HepG2 (cell line): ENCODE results near the gene DCST2. TPM values are rescaled to one million over a fixed set of nuclear protein-coding genes. Genes with fewer than 3 reads are reported as not detected.

Source experiments
- ARNT ChIP-seq: fragments of 450-650 bp; IDR thresholded peaks from 2 replicates; pipeline ENCODE4 v1.6.1; 2017
- FOSL2 ChIP-seq: sonication (generic); formaldehyde crosslinking; IDR thresholded peaks from 2 replicates; pipeline ENCODE4 v1.4.0; 2020; ENCODE audit warnings: missing genetic modification reagents
- HNRNPUL1 ChIP-seq: fragments of 200-400 bp; formaldehyde crosslinking; IDR thresholded peaks from 2 replicates; pipeline ENCODE4 v1.6.1; 2017; ENCODE audit warnings: low read depth, mild to moderate bottlenecking, low read length, moderate library complexity
- HOXA7 ChIP-seq: sonication (generic); formaldehyde crosslinking; IDR thresholded peaks from 2 replicates; pipeline ENCODE4 v1.8.1; 2022; ENCODE audit warnings: mild to moderate bottlenecking, missing genetic modification reagents, moderate library complexity
- HOXA9 ChIP-seq: sonication (generic); formaldehyde crosslinking; IDR thresholded peaks from 2 replicates; pipeline ENCODE4 v1.8.1; 2022; ENCODE audit warnings: missing genetic modification reagents, mild to moderate bottlenecking, moderate library complexity, borderline replicate concordance
- MIER3 ChIP-seq: IDR thresholded peaks from 2 replicates; pipeline ENCODE4 v1.6.1; 2016; ENCODE audit warnings: missing compliant biosample characterization, borderline replicate concordance
- NFIC ChIP-seq: IDR thresholded peaks from 2 replicates; pipeline ENCODE4 v1.6.1; 2012; ENCODE audit warnings: mild to moderate bottlenecking, low read length, inconsistent platforms
- NR2F1 ChIP-seq, 2 experiments: fragments of 450-650 bp in 1 of 2; formaldehyde crosslinking in 1 of 2; IDR thresholded peaks; 2 replicates each; pipeline versions ENCODE4 v1.5.0 to v1.6.1; 2016 to 2020; ENCODE audit warnings: mild to moderate bottlenecking in 1 of 2, missing compliant biosample characterization in 1 of 2, missing genetic modification reagents in 1 of 2, moderate library complexity in 1 of 2
- NR3C1 ChIP-seq: sonication (generic); formaldehyde crosslinking; IDR thresholded peaks from 2 replicates; pipeline ENCODE4 v1.4.0; 2020; ENCODE audit warnings: missing genetic modification reagents
- RARG ChIP-seq: sonication (generic); formaldehyde crosslinking; IDR thresholded peaks from 2 replicates; pipeline ENCODE4 v1.4.0; 2020; ENCODE audit warnings: low read depth, mild to moderate bottlenecking, missing genetic modification reagents
- RELA ChIP-seq: sonication (generic); formaldehyde crosslinking; IDR thresholded peaks from 2 replicates; pipeline ENCODE4 v1.4.0; 2020; ENCODE audit warnings: missing genetic modification reagents
- TBX2 ChIP-seq: sonication (generic); formaldehyde crosslinking; IDR thresholded peaks from 2 replicates; pipeline ENCODE4 v1.5.0; 2020; ENCODE audit warnings: missing genetic modification reagents, mild to moderate bottlenecking, borderline replicate concordance
- YY1 ChIP-seq: IDR thresholded peaks from 2 replicates; pipeline ENCODE4 v1.6.1; 2011; ENCODE audit warnings: low read length, low read depth, moderate library complexity, mild to moderate bottlenecking; ENCODE audit not compliant: insufficient read depth, insufficient replicate concordance
- ZFP36L2 ChIP-seq: sonication (generic); formaldehyde crosslinking; IDR thresholded peaks from 2 replicates; pipeline ENCODE4 v1.4.0; 2020; ENCODE audit warnings: missing genetic modification reagents
- ZMYM3 ChIP-seq: sonication (generic); formaldehyde crosslinking; IDR thresholded peaks from 2 replicates; pipeline ENCODE4 v1.5.1; 2020; ENCODE audit warnings: mild to moderate bottlenecking, missing genetic modification reagents
- ZNF333 ChIP-seq: sonication (generic); formaldehyde crosslinking; IDR thresholded peaks from 2 replicates; pipeline ENCODE4 v1.4.0; 2020; ENCODE audit warnings: mild to moderate bottlenecking, missing genetic modification reagents, borderline replicate concordance
- ZNF354B ChIP-seq: sonication (generic); formaldehyde crosslinking; IDR thresholded peaks from 2 replicates; pipeline ENCODE4 v1.8.0; 2022; ENCODE audit warnings: mild to moderate bottlenecking, missing genetic modification reagents
- ZNF430 ChIP-seq: sonication (generic); formaldehyde crosslinking; IDR thresholded peaks from 2 replicates; pipeline ENCODE4 v1.9.0; 2021; ENCODE audit warnings: mild to moderate bottlenecking, missing genetic modification reagents
- ZNF629 ChIP-seq: sonication (generic); formaldehyde crosslinking; conservative IDR thresholded peaks from 2 replicates; pipeline ENCODE4 v1.5.0; 2020; ENCODE audit warnings: missing genetic modification reagents
- ZNF660 ChIP-seq: sonication (generic); formaldehyde crosslinking; IDR thresholded peaks from 2 replicates; pipeline ENCODE4 v1.5.1; 2020; ENCODE audit warnings: mild to moderate bottlenecking, low read depth, missing genetic modification reagents, borderline replicate concordance
- ZNF790 ChIP-seq: sonication (generic); formaldehyde crosslinking; IDR thresholded peaks from 2 replicates; pipeline ENCODE4 v1.8.0; 2022; ENCODE audit warnings: missing genetic modification reagents, mild to moderate bottlenecking, borderline replicate concordance
- polyA plus RNA-seq, 8 experiments: library from polyadenylated mRNA; depleted of rRNA in 3 of 8; stranded (reverse) in 7 of 8; unstranded in 1 of 8; fragments of >200 nt; fragmentation: Illumina TruSeq in 4 of 8; extraction: Trizol in 4 of 8; gene quantifications; 2 replicates each; pipeline versions ENCODE4 v1.2.1 to v1.2.3, GENCODE V29; 2011 to 2016; ENCODE audit warnings: low read depth in 4 of 8, missing spikeins in 1 of 8, mixed read lengths in 1 of 8; ENCODE audit not compliant: insufficient read depth in 1 of 8
- total RNA-seq, 5 experiments: library from RNA; depleted of rRNA; stranded (reverse); fragments of >200 nt; fragmentation: Illumina TruSeq; extraction: Trizol; gene quantifications; 2 replicates each; pipeline ENCODE4 v1.2.3, GENCODE V29; 2016; ENCODE audit warnings: low read depth in 1 of 5
- TF ChIP-seq, protein P1 (sequence below): sonication (generic); formaldehyde crosslinking; IDR thresholded peaks from 2 replicates; pipeline ENCODE4 v1.5.0; 2020; ENCODE audit warnings: missing genetic modification reagents
- TF ChIP-seq, protein P2 (sequence below): sonication (generic); formaldehyde crosslinking; IDR thresholded peaks from 2 replicates; pipeline ENCODE4 v1.4.0; 2020; ENCODE audit warnings: missing genetic modification reagents
- TF ChIP-seq, protein P3 (sequence below): IDR thresholded peaks from 2 replicates; pipeline ENCODE4 v1.6.1; 2016; ENCODE audit warnings: mild to moderate bottlenecking, missing biosample characterization, missing genetic modification reagents
- TF ChIP-seq, protein P4 (sequence below): sonication (generic); formaldehyde crosslinking; IDR thresholded peaks from 2 replicates; pipeline ENCODE4 v1.4.0; 2020; ENCODE audit warnings: missing genetic modification reagents

DCST2 gene
- total and polyA plus RNA-seq, 2 of the 13 experiments (the other 11 are each of a cell fraction or from before 2014, with no cell fraction given) = 0.74 TPM; not detected in 1

- TF ChIP-seq, protein P1, sequence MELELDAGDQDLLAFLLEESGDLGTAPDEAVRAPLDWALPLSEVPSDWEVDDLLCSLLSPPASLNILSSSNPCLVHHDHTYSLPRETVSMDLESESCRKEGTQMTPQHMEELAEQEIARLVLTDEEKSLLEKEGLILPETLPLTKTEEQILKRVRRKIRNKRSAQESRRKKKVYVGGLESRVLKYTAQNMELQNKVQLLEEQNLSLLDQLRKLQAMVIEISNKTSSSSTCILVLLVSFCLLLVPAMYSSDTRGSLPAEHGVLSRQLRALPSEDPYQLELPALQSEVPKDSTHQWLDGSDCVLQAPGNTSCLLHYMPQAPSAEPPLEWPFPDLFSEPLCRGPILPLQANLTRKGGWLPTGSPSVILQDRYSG (CRISPR knock-in tag) = no peak
- TF ChIP-seq, protein P2, sequence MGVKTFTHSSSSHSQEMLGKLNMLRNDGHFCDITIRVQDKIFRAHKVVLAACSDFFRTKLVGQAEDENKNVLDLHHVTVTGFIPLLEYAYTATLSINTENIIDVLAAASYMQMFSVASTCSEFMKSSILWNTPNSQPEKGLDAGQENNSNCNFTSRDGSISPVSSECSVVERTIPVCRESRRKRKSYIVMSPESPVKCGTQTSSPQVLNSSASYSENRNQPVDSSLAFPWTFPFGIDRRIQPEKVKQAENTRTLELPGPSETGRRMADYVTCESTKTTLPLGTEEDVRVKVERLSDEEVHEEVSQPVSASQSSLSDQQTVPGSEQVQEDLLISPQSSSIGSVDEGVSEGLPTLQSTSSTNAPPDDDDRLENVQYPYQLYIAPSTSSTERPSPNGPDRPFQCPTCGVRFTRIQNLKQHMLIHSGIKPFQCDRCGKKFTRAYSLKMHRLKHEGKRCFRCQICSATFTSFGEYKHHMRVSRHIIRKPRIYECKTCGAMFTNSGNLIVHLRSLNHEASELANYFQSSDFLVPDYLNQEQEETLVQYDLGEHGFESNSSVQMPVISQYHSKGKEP (CRISPR knock-in tag) = peak; percentile 51; the same call in 1 of the 2 replicates
- TF ChIP-seq ZNF790 (CRISPR knock-in tag) (no peak), NR2F1 (CRISPR knock-in tag; IDR thresholded peaks at IDR 0.05) (peak; percentile 53 to 86; a peak in 3 of 4 replicates), RARG (CRISPR knock-in tag) (no peak), ZNF354B (CRISPR knock-in tag) (0 out of 2 replicates have a peak, but pooled peaks have one; percentile 53), HOXA9 (no peak), ZNF629 (no peak; the same call in 1 of the 2 replicates), ZNF333 (CRISPR knock-in tag) (no peak), MIER3 (peak; percentile 18; the same call in 1 of the 2 replicates), ZFP36L2 (CRISPR knock-in tag) (no peak), ZMYM3 (no peak), YY1 (peak; percentile 63), ZNF660 (CRISPR knock-in tag) (no peak), FOSL2 (CRISPR knock-in tag) (peak; percentile 95), NFIC (no peak), ARNT (no peak), NR3C1 (CRISPR knock-in tag) (no peak), TBX2 (CRISPR knock-in tag) (peak; percentile 91), HOXA7 (CRISPR knock-in tag) (no peak), HNRNPUL1 (0 out of 2 replicates have a peak, but pooled peaks have one; percentile 44), RELA (CRISPR knock-in tag) (no peak), ZNF430 (CRISPR knock-in tag) (peak; percentile 74)
- TF ChIP-seq, protein P3, sequence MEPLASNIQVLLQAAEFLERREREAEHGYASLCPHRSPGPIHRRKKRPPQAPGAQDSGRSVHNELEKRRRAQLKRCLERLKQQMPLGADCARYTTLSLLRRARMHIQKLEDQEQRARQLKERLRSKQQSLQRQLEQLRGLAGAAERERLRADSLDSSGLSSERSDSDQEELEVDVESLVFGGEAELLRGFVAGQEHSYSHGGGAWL = peak; percentile 30; the same call in 1 of the 2 replicates
- TF ChIP-seq, protein P4, sequence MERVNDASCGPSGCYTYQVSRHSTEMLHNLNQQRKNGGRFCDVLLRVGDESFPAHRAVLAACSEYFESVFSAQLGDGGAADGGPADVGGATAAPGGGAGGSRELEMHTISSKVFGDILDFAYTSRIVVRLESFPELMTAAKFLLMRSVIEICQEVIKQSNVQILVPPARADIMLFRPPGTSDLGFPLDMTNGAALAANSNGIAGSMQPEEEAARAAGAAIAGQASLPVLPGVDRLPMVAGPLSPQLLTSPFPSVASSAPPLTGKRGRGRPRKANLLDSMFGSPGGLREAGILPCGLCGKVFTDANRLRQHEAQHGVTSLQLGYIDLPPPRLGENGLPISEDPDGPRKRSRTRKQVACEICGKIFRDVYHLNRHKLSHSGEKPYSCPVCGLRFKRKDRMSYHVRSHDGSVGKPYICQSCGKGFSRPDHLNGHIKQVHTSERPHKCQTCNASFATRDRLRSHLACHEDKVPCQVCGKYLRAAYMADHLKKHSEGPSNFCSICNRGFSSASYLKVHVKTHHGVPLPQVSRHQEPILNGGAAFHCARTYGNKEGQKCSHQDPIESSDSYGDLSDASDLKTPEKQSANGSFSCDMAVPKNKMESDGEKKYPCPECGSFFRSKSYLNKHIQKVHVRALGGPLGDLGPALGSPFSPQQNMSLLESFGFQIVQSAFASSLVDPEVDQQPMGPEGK (CRISPR knock-in tag) = peak; percentile 98
These were observed 32.7 kb downstream of the DCST2 start (continued) for GRCh38 chr1:155000726-155001424.
